HCT116 (cell line): ENCODE results near the gene CES3.

Experiments used
- CTCF ChIP-seq, 3 experiments: fragments of 200-600 bp in 1 of 3; sonication (generic) in 1 of 3; IDR thresholded peaks in 2 of 3; conservative IDR thresholded peaks in 1 of 3; 2 replicates each; pipeline ENCODE4 v1.5.1; 2012 to 2017; ENCODE audit warnings: low read depth in 2 of 3, low read length in 2 of 3, antibody characterized with exemption in 1 of 3, borderline replicate concordance in 1 of 3, control low read depth in 1 of 3, mild to moderate bottlenecking in 1 of 3, mixed read lengths in 1 of 3, mixed run types in 1 of 3, moderate library complexity in 1 of 3; ENCODE audit not compliant: insufficient read depth in 1 of 3
- JUND ChIP-seq: IDR thresholded peaks from 2 replicates; pipeline ENCODE4 v1.6.1; 2012
- POLR2AphosphoS5 ChIP-seq: IDR thresholded peaks from 2 replicates; pipeline ENCODE4 v1.6.1; 2011; ENCODE audit warnings: mild to moderate bottlenecking, low read depth, low read length, moderate library complexity
- REST ChIP-seq: IDR thresholded peaks from 2 replicates; pipeline ENCODE4 v1.6.1; 2012; ENCODE audit warnings: low read depth
- SP1 ChIP-seq: IDR thresholded peaks from 2 replicates; pipeline ENCODE4 v1.6.1; 2012; ENCODE audit warnings: low read depth

GRCh38 chr16:66927918-66928649, 33.0 kb upstream of the CES3 start:
- TF ChIP-seq JUND, result no peak
- TF ChIP-seq CTCF (IDR thresholded peaks at IDR 0.05 in 2 of 3, conservative IDR thresholded peaks at IDR 0.05 in 1 of 3; ENCODE audit: borderline replicate concordance in 1 of 3, insufficient read depth in 1 of 3, low read depth in 2 of 3, low read length in 2 of 3), result no peak
- TF ChIP-seq POLR2AphosphoS5, result no peak
- TF ChIP-seq REST, result no peak
- TF ChIP-seq SP1, result no peak
